Panc1 (cell line): ENCODE measurements around the gene HAUS8.

Source experiments
- CTCF ChIP-seq: fragments of 450-650 bp; IDR thresholded peaks from 2 replicates; pipeline ENCODE4 v1.5.1; 2017; ENCODE audit warnings: mild to moderate bottlenecking
- POLR2AphosphoS5 ChIP-seq: IDR thresholded peaks from 2 replicates; pipeline ENCODE4 v1.6.1; 2012; ENCODE audit warnings: mild to moderate bottlenecking, low read depth, low read length, moderate library complexity

- no peak for TF ChIP-seq CTCF
- TF ChIP-seq POLR2AphosphoS5 = no peak
These were observed 34.0 kb upstream of the HAUS8 start for GRCh38 chr19:17109300-17109699.
